NCI-H146 treated with DMSO at 0.1 percent for 48 hours (cell line): ENCODE data around the gene NMU.
"Not testable (repeated sequence)": the region's sequence is repeated elsewhere in the genome, so short reads cannot be mapped to it uniquely, and the experiment has no call there.

ENCODE experiments used
- DNase-seq: peaks from one replicate; lab custom pipeline; 2025; ENCODE audit not compliant: unreplicated experiment; lab: John Stamatoyannopoulos, UW

The NMU gene

GRCh38 chr4:55635741-55636655 lies at the start of gene NMU:
TSS of gene NMU (minus strand) at chr4:55636298. CDS start at chr4:55636192, 106 bp downstream.
- peak; percentile 39 for DNase-seq

DNA sequence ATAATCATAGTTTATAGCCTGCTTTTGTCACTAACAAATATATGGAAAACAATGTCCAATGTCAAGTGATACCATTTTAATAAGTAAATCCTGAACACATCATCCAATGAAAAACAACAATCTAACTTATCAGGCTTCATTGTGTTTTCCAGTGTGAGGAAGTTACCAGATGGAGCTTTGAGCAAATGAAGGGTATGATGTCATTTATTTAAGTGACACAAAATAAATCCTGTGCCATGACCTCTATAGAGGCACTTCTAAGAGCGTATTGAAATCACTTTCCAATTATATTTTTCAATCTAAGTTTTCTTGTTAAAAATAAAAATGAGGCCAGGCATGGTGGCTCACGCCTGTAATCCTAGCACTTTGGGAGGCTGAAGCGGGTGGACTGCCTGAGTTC lies 48.2 kb upstream of the NMU start:
- DNase-seq = no peak

GRCh38 chr4:55682797-55683196 lies 46.7 kb upstream of the NMU start:
- DNase-seq = not testable (repeated sequence)

GRCh38 chr4:55682295-55682694 lies 46.2 kb upstream of the NMU start:
- DNase-seq = no peak

DNA sequence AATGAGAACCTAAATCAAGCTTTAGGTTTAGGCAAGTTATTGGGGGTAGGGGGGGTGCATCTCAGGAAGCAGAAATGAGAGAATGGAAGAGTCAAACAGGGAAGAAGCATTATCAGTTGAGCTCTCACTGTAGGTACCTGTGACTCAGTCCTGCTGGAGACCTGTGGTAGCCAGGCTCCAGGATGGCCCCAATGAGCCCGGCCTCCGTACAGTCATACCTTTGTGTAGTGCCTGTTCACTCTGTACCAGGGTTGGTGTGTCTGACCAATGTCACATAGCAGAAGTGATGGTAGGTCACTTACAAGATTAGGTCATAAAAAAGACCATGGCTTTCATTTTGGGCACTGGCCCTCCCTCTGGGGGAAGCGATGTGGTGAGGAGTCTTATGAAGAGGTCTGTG lies 45.3 kb upstream of the NMU start:
- no peak for DNase-seq

- DNase-seq = no peak
Observed at GRCh38 chr4:55675196-55675793, 39.2 kb upstream of the NMU start.

GRCh38 chr4:55673424-55673823 lies 37.3 kb upstream of the NMU start:
- DNase-seq = no peak

GRCh38 chr4:55671667-55672066 lies 35.6 kb upstream of the NMU start:
- no peak for DNase-seq

DNA sequence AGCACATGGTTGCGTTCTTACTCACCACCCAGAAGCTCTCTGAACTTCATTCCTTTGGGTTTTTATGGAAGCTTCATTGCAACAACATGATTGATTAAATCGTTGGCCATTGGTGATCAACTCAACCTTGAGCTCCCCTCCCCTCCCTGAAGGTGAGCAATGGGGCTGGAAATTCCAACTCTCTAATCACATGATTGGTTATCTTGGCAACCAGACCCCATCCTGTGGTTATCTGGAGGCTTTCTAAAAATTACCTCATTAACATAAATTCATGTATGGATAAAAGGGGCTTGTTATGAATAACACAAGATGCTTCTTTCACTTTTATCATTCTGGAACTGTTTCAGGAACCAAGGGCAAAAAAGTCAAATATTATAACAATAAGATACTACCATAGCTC lies 34.6 kb upstream of the NMU start:
- DNase-seq = no peak

- DNase-seq = no peak
Observed at GRCh38 chr4:55668449-55668848, 32.4 kb upstream of the NMU start.

DNA sequence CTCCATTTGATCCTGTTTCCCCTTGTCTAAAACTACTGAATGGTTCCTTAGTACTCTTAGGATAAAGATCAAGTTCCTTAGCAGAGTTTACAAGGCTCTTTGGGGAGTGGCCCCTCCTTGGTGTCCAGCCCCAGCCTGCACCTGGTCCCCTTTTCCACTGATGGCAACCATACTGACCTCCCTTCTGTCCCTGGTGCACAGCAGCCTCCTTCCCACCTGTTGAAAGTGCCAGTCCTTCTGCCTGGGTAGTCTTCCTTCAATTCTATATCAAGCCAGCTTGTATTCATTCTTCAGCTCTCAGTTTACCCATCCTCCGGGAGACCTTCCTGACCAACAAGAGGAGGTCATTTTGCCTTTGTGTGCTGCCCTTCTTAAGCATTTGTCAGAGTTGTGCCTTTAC lies 30.4 kb upstream of the NMU start:
- no peak for DNase-seq

GRCh38 chr4:55663145-55663544 lies 27.0 kb upstream of the NMU start:
- no peak for DNase-seq

GRCh38 chr4:55661398-55662056 lies 25.4 kb upstream of the NMU start:
- no peak for DNase-seq

GRCh38 chr4:55658657-55659056 lies 22.6 kb upstream of the NMU start:
- no peak for DNase-seq

- no peak for DNase-seq
Observed at GRCh38 chr4:55654131-55654530, 18.0 kb upstream of the NMU start.

GRCh38 chr4:55650483-55650882 lies 14.4 kb upstream of the NMU start:
- DNase-seq = no peak

DNA sequence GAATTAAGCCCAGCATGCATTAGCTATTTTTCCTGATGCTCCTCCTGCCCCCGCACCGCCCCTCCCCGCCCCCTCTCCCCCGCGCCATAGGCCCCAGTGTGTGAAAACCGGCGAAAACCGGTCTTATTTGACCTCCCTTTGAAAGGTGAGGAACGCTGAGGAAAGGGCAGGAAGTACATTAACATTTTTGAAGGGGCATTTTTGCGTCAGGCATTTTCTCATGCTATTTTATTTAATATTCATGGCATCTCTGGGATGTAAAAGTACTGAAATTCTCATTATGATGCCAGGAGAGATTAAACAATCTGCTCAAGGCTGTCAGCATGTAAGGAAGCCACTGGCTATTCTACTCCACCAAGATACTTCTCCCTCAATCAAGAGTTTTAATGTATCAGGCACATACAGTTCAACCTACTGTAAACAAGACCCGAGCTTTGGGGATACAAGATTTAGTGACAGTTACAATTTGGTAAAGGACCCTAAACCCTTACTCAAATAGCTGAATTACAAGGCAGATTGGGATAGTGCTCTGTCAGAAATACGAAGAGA lies 1.2 kb upstream of the NMU start:
- no peak for DNase-seq

DNA sequence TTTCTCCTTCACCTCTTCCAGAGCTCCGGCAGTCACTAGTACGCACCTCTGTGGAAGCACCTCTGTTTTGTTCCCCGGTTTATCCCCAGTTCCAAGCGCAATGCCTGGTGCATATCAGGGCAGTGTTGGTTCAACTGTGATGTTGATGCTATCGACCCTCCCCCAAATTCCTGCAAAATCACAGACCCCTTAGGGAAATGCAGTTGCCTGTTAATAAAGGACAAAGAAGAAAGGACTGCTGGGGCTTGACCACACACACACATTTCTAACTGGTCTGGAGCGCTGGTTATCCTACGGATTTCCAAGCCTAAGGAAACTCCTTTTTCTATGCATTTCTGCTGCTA lies 530 bp upstream of the NMU start:
- no peak for DNase-seq

DNA sequence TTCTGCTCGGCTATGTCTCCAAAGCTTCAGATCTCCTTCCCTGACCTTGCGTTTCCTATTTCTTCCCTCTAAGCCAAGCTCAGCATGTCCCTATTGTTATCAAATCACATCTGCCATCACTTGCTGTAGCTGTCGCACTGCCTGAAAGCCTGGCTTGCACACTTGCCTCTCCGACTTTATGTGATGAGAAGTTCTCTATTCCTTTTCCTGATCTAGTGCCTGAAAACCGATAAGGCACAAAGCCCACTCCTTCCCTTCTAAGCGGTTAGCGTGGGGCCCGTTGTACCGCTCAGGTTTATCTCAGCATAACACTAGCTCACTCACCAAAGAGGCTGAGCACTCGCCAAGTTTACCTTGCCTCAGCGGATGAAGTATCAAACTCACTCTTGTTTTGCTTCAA lies 816 bp downstream of the NMU start:
- DNase-seq = peak; percentile 9

DNA sequence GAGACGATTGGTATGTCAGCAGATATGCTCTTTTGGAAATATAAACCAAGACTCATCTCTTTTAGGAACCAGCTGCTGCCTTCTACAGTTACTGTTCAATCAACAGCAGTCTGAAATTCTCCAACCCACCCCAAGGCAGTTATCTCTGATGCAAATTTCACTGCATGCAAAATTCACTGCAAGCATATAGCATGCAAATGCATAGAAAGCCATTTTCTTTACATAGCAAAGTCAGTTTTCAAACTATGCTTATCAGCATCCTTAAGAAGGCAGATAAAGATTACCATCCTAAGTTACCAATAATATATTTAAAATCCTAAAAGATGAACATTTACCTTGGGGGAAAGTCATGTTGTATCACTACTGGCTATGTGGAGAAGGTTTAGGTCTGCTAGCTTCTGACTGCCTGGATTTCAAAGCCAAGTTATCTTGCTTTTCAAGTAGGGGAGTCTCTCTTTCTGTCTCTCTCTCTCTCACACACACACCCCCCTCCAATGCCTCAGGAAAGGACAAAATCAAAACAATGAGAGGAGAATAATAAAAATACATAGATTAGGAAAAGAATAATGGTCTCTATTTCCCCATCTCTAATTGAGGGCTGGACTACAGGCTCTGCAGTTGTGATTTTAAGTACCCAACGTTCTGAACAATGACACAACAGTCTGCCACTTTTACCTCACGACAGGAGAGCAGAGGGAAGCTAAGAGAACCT lies 1.5 kb downstream of the NMU start:
- DNase-seq = no peak

- DNase-seq = no peak
Observed at GRCh38 chr4:55633903-55634302, 2.2 kb downstream of the NMU start.
